GM23248 (cell line): ENCODE measurements around the gene LRIF1.
"Not testable (repeated sequence)": the region's sequence is repeated elsewhere in the genome, so short reads cannot be mapped to it uniquely, and the experiment has no call there.

Source experiments
- EZH2 ChIP-seq: fragments of 200-600 bp; sonication (generic); IDR thresholded peaks from 2 replicates; pipeline ENCODE4 v1.6.1; 2018; ENCODE audit warnings: antibody characterized with exemption, mild to moderate bottlenecking; ENCODE audit not compliant: insufficient read depth, poor library complexity, severe bottlenecking
- EZH2phosphoT487 ChIP-seq: fragments of 200-600 bp; sonication (generic); IDR thresholded peaks from 2 replicates; pipeline ENCODE4 v1.6.1; 2018; ENCODE audit warnings: antibody characterized with exemption, moderate library complexity, mild to moderate bottlenecking, low read depth; ENCODE audit not compliant: insufficient read depth

DNA sequence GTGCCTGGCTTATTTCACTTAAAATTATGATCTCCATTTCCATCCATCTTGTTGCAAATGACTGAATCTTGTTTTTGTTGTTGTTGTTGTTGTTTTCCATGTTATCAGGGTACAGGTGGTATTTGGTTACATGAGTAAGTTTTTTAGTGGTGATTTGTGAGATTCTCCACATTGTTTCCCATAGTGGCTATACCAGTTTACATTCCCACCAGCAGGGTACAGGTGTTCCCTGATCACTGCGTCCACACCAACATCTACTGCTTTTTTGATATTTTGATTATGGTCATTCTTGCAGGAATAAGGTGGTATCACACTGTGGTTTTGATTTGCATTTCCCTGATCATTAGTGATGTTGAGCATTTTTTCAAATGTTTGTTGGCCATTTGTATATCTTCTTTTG, 27.6 kb upstream of the LRIF1 start:
- not testable (repeated sequence) for TF ChIP-seq EZH2, EZH2phosphoT487
